T-helper 22 cell (primary cell): Measurements from ENCODE around the gene TAS2R42.

Source experiments
- DNase-seq: peaks from one replicate; pipeline ENCODE4 v3.0.0-alpha.2; 2020; ENCODE audit warnings: low read depth

The TAS2R42 gene

DNA sequence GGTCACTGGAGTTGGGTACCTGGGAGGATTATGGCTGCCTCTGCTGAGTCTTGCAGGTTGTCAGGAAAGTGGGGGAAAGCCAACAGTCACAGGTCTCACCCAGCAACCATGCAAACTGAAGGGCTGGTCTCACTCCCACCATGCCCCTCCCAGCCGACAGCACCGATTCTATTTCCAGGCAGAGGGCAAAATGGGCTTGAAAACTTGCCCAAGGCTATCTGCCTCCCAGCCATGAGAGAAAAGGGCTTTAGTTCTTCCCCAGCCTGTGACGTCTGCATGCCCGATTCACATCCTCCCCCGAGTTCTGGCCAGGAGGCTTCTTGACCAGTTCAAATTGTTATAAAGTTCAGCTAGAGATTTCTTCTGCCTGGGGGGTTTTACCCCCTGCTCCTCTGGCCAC lies 42.4 kb downstream of the TAS2R42 start:
- no peak for DNase-seq

DNA sequence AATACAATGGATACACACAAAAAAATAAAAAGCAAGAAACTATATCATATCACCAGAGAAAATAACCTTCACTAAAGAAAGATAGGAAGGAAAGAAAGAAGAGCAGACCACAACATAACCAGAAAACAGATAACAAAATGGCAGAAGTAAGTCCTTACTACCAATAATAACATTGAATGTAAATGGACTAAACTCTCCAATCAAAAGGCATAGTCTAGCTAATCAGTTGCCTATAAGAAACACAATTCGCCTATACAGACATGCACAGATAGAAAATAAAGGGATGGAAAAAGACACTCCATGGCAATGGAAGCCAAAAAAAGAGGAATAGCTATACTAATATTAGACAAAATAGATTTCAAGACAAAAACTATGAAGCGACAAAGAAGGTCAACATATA lies 43.4 kb downstream of the TAS2R42 start:
- no peak for DNase-seq

DNA sequence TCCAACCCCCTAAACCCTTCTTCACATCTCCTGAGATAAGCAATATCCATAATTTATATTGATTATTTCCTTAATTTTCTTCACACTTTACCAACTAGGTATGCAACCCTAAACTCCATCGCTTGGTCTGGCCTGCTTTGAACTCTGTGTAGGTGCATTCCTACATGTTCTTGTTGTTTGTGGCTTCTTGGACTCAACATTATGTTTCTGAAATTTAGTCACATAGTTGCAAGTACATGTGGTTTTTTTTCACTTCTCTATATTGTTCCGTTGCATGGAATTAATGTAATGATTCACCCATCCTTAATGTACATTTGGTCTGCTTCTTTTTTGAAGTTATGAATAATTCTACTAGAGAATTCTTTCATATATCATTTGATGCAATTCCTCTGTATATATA lies 50.7 kb downstream of the TAS2R42 start:
- no peak for DNase-seq
